GM12864 (cell line): ENCODE results near the gene RUNDC1.

Experiments
- DNase-seq: peaks from one replicate; pipeline ENCODE4 v3.0.0-alpha.2; 2011; ENCODE audit warnings: low read depth
- H3K4me3 ChIP-seq: 2 replicates; pipeline ENCODE4 v1.5.1; 2011; ENCODE audit warnings: mild to moderate bottlenecking, low read depth, low read length, control low read depth
- TF ChIP-seq, protein P1 (sequence below): IDR thresholded peaks from 2 replicates; pipeline ENCODE4 v1.5.1; 2011; ENCODE audit warnings: low read depth, mild to moderate bottlenecking, moderate library complexity, low read length, control low read depth, inconsistent platforms; ENCODE audit errors: missing control alignments

The RUNDC1 gene

GRCh38 chr17:43020789-43021740, 40.7 kb downstream of the RUNDC1 start:
- no peak for DNase-seq
- TF ChIP-seq, protein P1, sequence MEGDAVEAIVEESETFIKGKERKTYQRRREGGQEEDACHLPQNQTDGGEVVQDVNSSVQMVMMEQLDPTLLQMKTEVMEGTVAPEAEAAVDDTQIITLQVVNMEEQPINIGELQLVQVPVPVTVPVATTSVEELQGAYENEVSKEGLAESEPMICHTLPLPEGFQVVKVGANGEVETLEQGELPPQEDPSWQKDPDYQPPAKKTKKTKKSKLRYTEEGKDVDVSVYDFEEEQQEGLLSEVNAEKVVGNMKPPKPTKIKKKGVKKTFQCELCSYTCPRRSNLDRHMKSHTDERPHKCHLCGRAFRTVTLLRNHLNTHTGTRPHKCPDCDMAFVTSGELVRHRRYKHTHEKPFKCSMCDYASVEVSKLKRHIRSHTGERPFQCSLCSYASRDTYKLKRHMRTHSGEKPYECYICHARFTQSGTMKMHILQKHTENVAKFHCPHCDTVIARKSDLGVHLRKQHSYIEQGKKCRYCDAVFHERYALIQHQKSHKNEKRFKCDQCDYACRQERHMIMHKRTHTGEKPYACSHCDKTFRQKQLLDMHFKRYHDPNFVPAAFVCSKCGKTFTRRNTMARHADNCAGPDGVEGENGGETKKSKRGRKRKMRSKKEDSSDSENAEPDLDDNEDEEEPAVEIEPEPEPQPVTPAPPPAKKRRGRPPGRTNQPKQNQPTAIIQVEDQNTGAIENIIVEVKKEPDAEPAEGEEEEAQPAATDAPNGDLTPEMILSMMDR, result no peak
- H3K4me3 ChIP-seq, result peak overlapping the region; percentile 82

DNA sequence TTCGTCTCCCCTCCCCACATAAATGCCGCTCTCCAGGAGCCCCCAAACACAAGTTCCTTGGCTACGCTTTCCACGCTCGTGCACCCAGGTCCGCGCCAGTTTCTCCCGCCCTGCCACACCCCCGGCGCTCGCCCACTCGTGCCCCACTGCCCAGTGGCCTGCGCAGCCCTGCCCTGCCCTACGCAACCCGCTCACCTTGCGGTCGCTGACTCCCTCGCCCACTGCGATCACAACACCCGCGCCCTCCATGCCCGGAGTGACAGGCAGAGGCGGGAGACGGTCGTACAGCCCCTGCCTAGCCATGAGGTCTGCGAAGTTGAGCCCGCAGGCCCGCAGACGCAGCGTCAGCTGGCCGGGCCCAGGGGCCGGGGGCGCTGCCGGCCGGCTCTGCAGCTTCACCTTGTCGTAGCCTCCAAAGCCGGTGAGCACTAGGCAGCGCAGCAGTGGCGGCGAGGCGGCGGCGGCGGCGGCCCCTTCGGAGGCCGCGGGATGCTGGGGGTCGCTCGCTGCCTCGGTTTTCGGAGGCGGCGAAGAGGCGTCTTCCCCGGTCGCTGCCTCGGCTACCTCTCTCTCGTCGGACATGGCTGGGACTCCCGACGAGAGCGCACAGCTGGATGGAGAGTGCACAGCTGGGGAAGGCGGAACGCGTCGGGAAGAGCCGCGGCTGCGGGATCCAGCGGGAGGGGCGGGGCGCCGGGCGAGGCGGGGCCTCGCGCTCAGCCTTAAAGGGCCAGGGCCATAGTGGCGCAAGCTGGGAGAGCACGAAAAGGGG, 41.6 kb downstream of the RUNDC1 start, which contains the start of gene VAT1:
TSS of gene VAT1 (minus strand) at position 645 of the 772 bp plus-strand sequence. CDS start at position 582, 63 bp downstream.
- peak within 1 kb of the TSS; percentile 82 for H3K4me3 ChIP-seq
- no peak for DNase-seq
- TF ChIP-seq, protein P1, result no peak

DNA sequence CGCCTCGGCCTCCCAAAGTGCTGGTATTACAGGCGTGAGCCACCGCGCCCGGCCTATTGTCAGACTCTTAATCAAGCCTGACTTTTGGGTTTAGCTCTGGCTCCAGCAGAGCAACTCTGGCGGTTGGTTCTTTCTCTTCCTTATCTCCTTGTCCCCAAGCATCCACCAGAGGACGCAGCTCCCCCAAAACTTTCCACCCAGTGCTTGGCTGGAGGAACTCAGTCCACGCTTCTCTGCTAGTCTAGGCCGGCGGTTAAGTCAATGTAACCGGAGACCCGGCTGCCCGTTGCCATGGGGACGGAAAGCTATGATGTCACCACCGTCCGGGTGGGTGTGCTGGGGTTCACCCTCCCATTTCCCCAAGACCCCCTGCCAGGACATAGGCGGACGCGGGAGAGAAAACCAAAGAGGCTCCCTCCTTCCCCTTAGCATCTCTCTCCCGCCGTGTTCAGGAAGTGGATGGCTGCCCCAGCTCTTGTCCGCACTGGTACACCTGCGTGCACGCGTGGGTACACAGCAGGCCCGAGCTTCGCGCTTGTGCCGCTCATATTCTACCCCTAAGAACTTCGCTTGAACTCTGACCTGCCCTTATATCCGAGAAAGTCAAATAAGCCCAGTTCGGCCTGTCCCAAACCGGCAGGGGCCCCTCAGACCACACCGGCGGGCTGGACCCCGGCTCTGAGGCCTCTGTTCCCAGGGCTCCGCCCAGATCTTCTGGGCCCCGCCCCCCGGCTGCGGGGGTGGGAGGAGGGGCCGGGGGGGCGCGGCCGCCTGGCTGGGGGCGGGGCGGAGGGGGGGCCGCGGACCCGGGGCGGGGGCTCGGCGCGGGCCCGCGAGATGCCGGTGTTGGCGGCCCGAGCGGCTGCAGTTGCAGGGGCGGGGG, 44.3 kb downstream of the RUNDC1 start, which contains the start of gene RND2:
TSS of gene RND2 (plus strand) at position 825 of the 883 bp plus-strand sequence. CDS start 117 bp downstream, outside the sequence.
- peak; percentile 55 for DNase-seq
- peak within 1 kb of the TSS; percentile 58 for H3K4me3 ChIP-seq
- TF ChIP-seq, protein P1, result peak; percentile 76

GRCh38 chr17:43025290-43025657, 44.9 kb downstream of the RUNDC1 start:
- H3K4me3 ChIP-seq, result no peak overlapping the region
- no peak for DNase-seq
- TF ChIP-seq, protein P1, result no peak

GRCh38 chr17:43025766-43026537, 45.6 kb downstream of the RUNDC1 start:
- no peak for DNase-seq
- H3K4me3 ChIP-seq, result no peak overlapping the region
- TF ChIP-seq, protein P1, result no peak
